IPS-NIHi7 (cell line): ENCODE measurements around the gene CPXCR1.
"Not testable (repeated sequence)": the region's sequence is repeated elsewhere in the genome, so short reads cannot be mapped to it uniquely, and the experiment has no call there.

Experiments used
- DNase-seq: peaks from one replicate; pipeline ENCODE4 v3.0.0; 2012; ENCODE audit warnings: mixed read lengths; ENCODE audit errors: extremely low spot score

The CPXCR1 gene

GRCh38 chrX:88746925-88747324 lies at the start of gene CPXCR1:
CPXCR1 (plus strand) TSS chrX:88747225; CDS start chrX:88753415, 6,190 bp downstream.
- no peak for DNase-seq

GRCh38 chrX:88735835-88736234 lies 11.2 kb upstream of the CPXCR1 start:
- DNase-seq = no peak

- DNase-seq = not testable (repeated sequence)
Observed at GRCh38 chrX:88746215-88746614, 810 bp upstream of the CPXCR1 start.

GRCh38 chrX:88752339-88752738 lies 5.3 kb downstream of the CPXCR1 start:
- DNase-seq = not testable (repeated sequence)

GRCh38 chrX:88789825-88790224 lies 42.8 kb downstream of the CPXCR1 start:
- no peak for DNase-seq
